Neural cell (in vitro differentiated cells): ENCODE data around the gene FHIT. TPM values are rescaled to one million over a fixed set of nuclear protein-coding genes. Genes with fewer than 3 reads are reported as not detected.

Experiments
- H2AFZ ChIP-seq: fragments of 200-600, 300-800 bp; sonication (generic), shearing (Covaris generic); 2 replicates; pipeline ENCODE4 v1.6.0; 2014; ENCODE audit warnings: low read depth, mild to moderate bottlenecking, antibody characterized with exemption, low read length, moderate library complexity
- H3F3A ChIP-seq: fragments of 200-600 bp; shearing (Covaris generic); 2 replicates; pipeline ENCODE4 v1.6.1; 2016; ENCODE audit warnings: mild to moderate bottlenecking, moderate library complexity, mixed read lengths, antibody characterized with exemption, low read length; ENCODE audit not compliant: insufficient read depth, poor library complexity, severe bottlenecking
- H3K27ac ChIP-seq: fragments of 200-600, 300-800 bp; sonication (generic), shearing (Covaris generic); 2 replicates; pipeline ENCODE4 v1.5.1; 2014; ENCODE audit warnings: mild to moderate bottlenecking, low read length, moderate library complexity
- H3K27me3 ChIP-seq: fragments of 300-800, 200-600 bp; sonication (generic), shearing (Covaris generic); 2 replicates; pipeline ENCODE4 v1.6.0; 2014; ENCODE audit warnings: mild to moderate bottlenecking, low read depth, low read length, moderate library complexity; ENCODE audit not compliant: insufficient read depth
- H3K36me3 ChIP-seq: fragments of 300-800, 200-600 bp; sonication (generic), shearing (Covaris generic); 2 replicates; pipeline ENCODE4 v1.5.1; 2014; ENCODE audit warnings: mild to moderate bottlenecking, antibody characterized with exemption, low read length, moderate library complexity; ENCODE audit not compliant: insufficient read depth
- H3K4me2 ChIP-seq: fragments of 300-800, 200-600 bp; sonication (generic), shearing (Covaris generic); 2 replicates; pipeline ENCODE4 v1.6.0; 2014; ENCODE audit warnings: mild to moderate bottlenecking, low read length
- H3K4me3 ChIP-seq: fragments of 300-800, 200-600 bp; sonication (generic), shearing (Covaris generic); 2 replicates; pipeline ENCODE4 v1.5.1; 2014; ENCODE audit warnings: mild to moderate bottlenecking, low read length, moderate library complexity
- H3K79me2 ChIP-seq: fragments of 200-600 bp; shearing (Covaris generic); replicated peaks from 2 replicates; pipeline ENCODE4 v1.6.0; 2014; ENCODE audit warnings: mild to moderate bottlenecking, low read length, moderate library complexity; ENCODE audit not compliant: insufficient read depth
- H3K9ac ChIP-seq: fragments of 300-800, 200-600 bp; sonication (generic), shearing (Covaris generic); 2 replicates; pipeline ENCODE4 v1.6.1; 2016; ENCODE audit warnings: mild to moderate bottlenecking, low read length, mixed read lengths
- H3K9me2 ChIP-seq: fragments of 200-600 bp; shearing (Covaris generic); 2 replicates; pipeline ENCODE4 v1.6.1; 2016; ENCODE audit warnings: mild to moderate bottlenecking, low read length, mixed read lengths; ENCODE audit not compliant: insufficient read depth
- H3K9me3 ChIP-seq: fragments of 200-600, 300-800 bp; sonication (generic), shearing (Covaris generic); 2 replicates; pipeline ENCODE4 v1.6.1; 2016; ENCODE audit warnings: mild to moderate bottlenecking, mixed run types, low read length, moderate library complexity, mixed read lengths
- H4K20me1 ChIP-seq: fragments of 200-600 bp; shearing (Covaris generic); 2 replicates; pipeline ENCODE4 v1.6.1; 2016; ENCODE audit warnings: mild to moderate bottlenecking, mixed run types; ENCODE audit not compliant: insufficient read depth
- EP300 ChIP-seq: fragments of 450-650 bp; conservative IDR thresholded peaks from 2 replicates; pipeline ENCODE4 v1.6.1; 2014; ENCODE audit warnings: antibody characterized with exemption, mild to moderate bottlenecking, moderate library complexity; ENCODE audit not compliant: poor library complexity, severe bottlenecking
- EZH2 ChIP-seq: fragments of 200-600, 300-800 bp; shearing (Covaris generic), sonication (generic); IDR thresholded peaks from 2 replicates; pipeline ENCODE4 v1.6.1; 2014; ENCODE audit warnings: antibody characterized with exemption, low read length, borderline replicate concordance, mild to moderate bottlenecking; ENCODE audit not compliant: insufficient read depth, poor library complexity, severe bottlenecking
- MXI1 ChIP-seq: fragments of 450-650 bp; conservative IDR thresholded peaks from 2 replicates; pipeline ENCODE4 v1.6.1; 2014; ENCODE audit warnings: antibody characterized with exemption, mild to moderate bottlenecking; ENCODE audit not compliant: poor library complexity, severe bottlenecking
- POLR2AphosphoS5 ChIP-seq: IDR thresholded peaks from 2 replicates; pipeline ENCODE4 v1.6.1; 2012
- RAD21 ChIP-seq: fragments of 450-650 bp; conservative IDR thresholded peaks from 2 replicates; pipeline ENCODE4 v1.6.1; 2014; ENCODE audit warnings: antibody characterized with exemption, mild to moderate bottlenecking, moderate library complexity
- REST ChIP-seq: IDR thresholded peaks from 2 replicates; pipeline ENCODE4 v1.6.1; 2012; ENCODE audit warnings: borderline replicate concordance
- TAF1 ChIP-seq: IDR thresholded peaks from 2 replicates; pipeline ENCODE4 v1.6.1; 2012; ENCODE audit warnings: low read depth
- polyA plus RNA-seq: library from polyadenylated mRNA; depleted of rRNA; stranded (reverse); fragments of >200 nt; gene quantifications from 2 replicates; pipeline ENCODE4 v1.2.3, GENCODE V29; 2014

The FHIT gene
- polyA plus RNA-seq, 1 donor from 2014 or later = not detected

- Histone ChIP-seq H3K9me2 (no peaks in the 10 kb centered on the region), H3K9ac (no peak overlapping the region), H3K4me3 (no peak overlapping the region), H3K4me2 (no peak overlapping the region), H3F3A (no peaks in the 10 kb centered on the region), H3K27me3 (no peaks in the 10 kb centered on the region), H3K9me3 (no peaks in the 10 kb centered on the region), H4K20me1 (no peaks in the 10 kb centered on the region), H3K79me2 (no peaks in the 10 kb centered on the region), H3K27ac (no peak overlapping the region), H2AFZ (no peak overlapping the region), H3K36me3 (no peaks in the 10 kb centered on the region)
- TF ChIP-seq RAD21 = no peak
- TF ChIP-seq EZH2 = no peak
- TF ChIP-seq TAF1 = no peak
- peak; percentile 27 for TF ChIP-seq REST
- peak; percentile 49 for TF ChIP-seq POLR2AphosphoS5
- peak; percentile 15 for TF ChIP-seq EP300
Measured at GRCh38 chr3:61074783-61075182, 176.5 kb downstream of the FHIT start.

- Histone ChIP-seq H4K20me1 (no peaks in the 10 kb centered on the region), H3K9ac (no peak overlapping the region), H3K9me2 (no peaks in the 10 kb centered on the region), H3K36me3 (no peaks in the 10 kb centered on the region), H2AFZ (no peak overlapping the region), H3K27me3 (no peaks in the 10 kb centered on the region), H3K79me2 (no peaks in the 10 kb centered on the region), H3K27ac (no peak overlapping the region), H3F3A (no peaks in the 10 kb centered on the region), H3K9me3 (no peaks in the 10 kb centered on the region), H3K4me3 (no peak overlapping the region), H3K4me2 (no peak overlapping the region)
- TF ChIP-seq POLR2AphosphoS5 (peak; percentile 57), MXI1 (no peak)
Measured at GRCh38 chr3:61073566-61074165, 177.6 kb downstream of the FHIT start.

GRCh38 chr3:61068084-61068483 is 183.2 kb downstream of the FHIT start:
- H3K9me3 ChIP-seq = no peaks in the 10 kb centered on the region
- H4K20me1 ChIP-seq = no peaks in the 10 kb centered on the region
- no peak overlapping the region for H3K27ac ChIP-seq
- no peaks in the 10 kb centered on the region for H3F3A ChIP-seq
- no peaks in the 10 kb centered on the region for H3K36me3 ChIP-seq
- H3K79me2 ChIP-seq = no peaks in the 10 kb centered on the region
- no peak overlapping the region for H3K9ac ChIP-seq
- TF ChIP-seq POLR2AphosphoS5 = no peak
- no peak for TF ChIP-seq TAF1
- no peak overlapping the region for H3K4me2 ChIP-seq
- no peaks in the 10 kb centered on the region for H3K27me3 ChIP-seq
- no peaks in the 10 kb centered on the region for H3K9me2 ChIP-seq
- no peak overlapping the region for H2AFZ ChIP-seq
- H3K4me3 ChIP-seq = no peak overlapping the region
